Upper lobe of right lung (tissue), 1 donor: ENCODE measurements around the gene LFNG. TPM values are rescaled to one million over a fixed set of nuclear protein-coding genes. Genes with fewer than 3 reads are reported as not detected.

Experiments
- ATAC-seq: fragments of 200-7000 bp; cut with Tn5 transposase; one replicate; pipeline ENCODE4 v1.9.1; 2020; ENCODE audit warnings: mild to moderate bottlenecking, moderate library complexity
- DNase-seq: peaks from one replicate; pipeline ENCODE4 v3.0.0-alpha.2; 2020
- H3K27ac ChIP-seq: fragments of 200-600 bp; one replicate; pipeline ENCODE4 v1.8.0; 2022
- H3K27me3 ChIP-seq: fragments of 200-600 bp; one replicate; pipeline ENCODE4 v1.8.0; 2022; ENCODE audit warnings: mild to moderate bottlenecking
- H3K36me3 ChIP-seq: fragments of 200-600 bp; one replicate; pipeline ENCODE4 v1.8.0; 2022
- H3K4me1 ChIP-seq: fragments of 200-600 bp; one replicate; pipeline ENCODE4 v1.8.0; 2022
- H3K4me3 ChIP-seq: fragments of 200-600 bp; one replicate; pipeline ENCODE4 v1.8.0; 2022; ENCODE audit warnings: mild to moderate bottlenecking
- H3K9me3 ChIP-seq: fragments of 200-600 bp; one replicate; pipeline ENCODE4 v1.8.0; 2022
- CTCF ChIP-seq: fragments of 200-600 bp; IDR thresholded peaks from one replicate; pipeline ENCODE4 v1.8.0; 2022; ENCODE audit warnings: antibody characterized with exemption
- intact Hi-C: fragments of 100-400 bp; cut with DNase I; formaldehyde crosslinking; loops from one replicate; pipeline ENCODE4 v1.11.0; 2022
- total RNA-seq: library from RNA; stranded (reverse); fragmentation: NEBNext Ultra II Directional; extraction: Animal tissue kit (Norgen Biotek cat#: 25700); gene quantifications from one replicate; pipeline ENCODE4 v1.2.1, GENCODE V29; 2021
- donor health status: DM: no; HTN: yes; CAD: no; lungs with severe emphysema.

LFNG gene
- total RNA-seq, 1 donor from 2014 or later, result 35.4 TPM

GRCh38 chr7:2537981-2538851 is 18.6 kb downstream of the LFNG start:
- intact Hi-C loops, result no loop called here
- H3K36me3 ChIP-seq, result peaks cover 50% of the 10 kb centered on the region
- TF ChIP-seq CTCF, result no peak
- H3K4me1 ChIP-seq, result no peaks in the 10 kb centered on the region
- DNase-seq, result peak; percentile 65
- no peak for ATAC-seq
- no peak overlapping the region for H3K27ac ChIP-seq
- H3K27me3 ChIP-seq, result no peaks in the 10 kb centered on the region
- no peaks in the 10 kb centered on the region for H3K9me3 ChIP-seq
- H3K4me3 ChIP-seq, result no peak overlapping the region

GRCh38 chr7:2539031-2539911 is 19.7 kb downstream of the LFNG start:
- no peak for DNase-seq
- no peak for TF ChIP-seq CTCF
- intact Hi-C loops, result no loop called here
- H3K36me3 ChIP-seq, result peaks cover 58% of the 10 kb centered on the region
- no peaks in the 10 kb centered on the region for H3K9me3 ChIP-seq
- H3K4me1 ChIP-seq, result no peaks in the 10 kb centered on the region
- H3K27ac ChIP-seq, result no peak overlapping the region
- no peaks in the 10 kb centered on the region for H3K27me3 ChIP-seq
- no peak overlapping the region for H3K4me3 ChIP-seq
- no peak for ATAC-seq

GRCh38 chr7:2540133-2540532 is 20.6 kb downstream of the LFNG start:
- Histone ChIP-seq H3K27ac (no peak overlapping the region), H3K27me3 (no peaks in the 10 kb centered on the region), H3K9me3 (no peaks in the 10 kb centered on the region), H3K36me3 (peaks cover 65% of the 10 kb centered on the region), H3K4me1 (no peaks in the 10 kb centered on the region), H3K4me3 (no peak overlapping the region)
- intact Hi-C loops, result no loop called here
- DNase-seq (no peak), ATAC-seq (no peak)
- TF ChIP-seq CTCF, result no peak

- no peaks in the 10 kb centered on the region for H3K27me3 ChIP-seq
- peaks cover 70% of the 10 kb centered on the region for H3K36me3 ChIP-seq
- intact Hi-C loops, result no loop called here
- ATAC-seq (no peak), DNase-seq (peak; percentile 62)
- H3K9me3 ChIP-seq, result no peaks in the 10 kb centered on the region
- H3K4me3 ChIP-seq, result no peak overlapping the region
- TF ChIP-seq CTCF, result no peak
- H3K27ac ChIP-seq, result no peak overlapping the region
- H3K4me1 ChIP-seq, result no peaks in the 10 kb centered on the region
Observed at GRCh38 chr7:2540641-2541051, 21.1 kb downstream of the LFNG start.

GRCh38 chr7:2541291-2542010 is 21.9 kb downstream of the LFNG start:
- TF ChIP-seq CTCF, result no peak

More at GRCh38 chr7:2541291-2542010, 21.9 kb downstream of the LFNG start:
- no peaks in the 10 kb centered on the region for H3K4me1 ChIP-seq
- H3K36me3 ChIP-seq, result peaks cover 78% of the 10 kb centered on the region
- ATAC-seq (no peak), DNase-seq (peak; percentile 62)
- no peaks in the 10 kb centered on the region for H3K9me3 ChIP-seq
- intact Hi-C loops, result no loop called here
- no peaks in the 10 kb centered on the region for H3K27me3 ChIP-seq
- no peak overlapping the region for H3K27ac ChIP-seq
- H3K4me3 ChIP-seq, result no peak overlapping the region
